Measurements from ENCODE around the gene CCND1.

CCND1 gene

DNA sequence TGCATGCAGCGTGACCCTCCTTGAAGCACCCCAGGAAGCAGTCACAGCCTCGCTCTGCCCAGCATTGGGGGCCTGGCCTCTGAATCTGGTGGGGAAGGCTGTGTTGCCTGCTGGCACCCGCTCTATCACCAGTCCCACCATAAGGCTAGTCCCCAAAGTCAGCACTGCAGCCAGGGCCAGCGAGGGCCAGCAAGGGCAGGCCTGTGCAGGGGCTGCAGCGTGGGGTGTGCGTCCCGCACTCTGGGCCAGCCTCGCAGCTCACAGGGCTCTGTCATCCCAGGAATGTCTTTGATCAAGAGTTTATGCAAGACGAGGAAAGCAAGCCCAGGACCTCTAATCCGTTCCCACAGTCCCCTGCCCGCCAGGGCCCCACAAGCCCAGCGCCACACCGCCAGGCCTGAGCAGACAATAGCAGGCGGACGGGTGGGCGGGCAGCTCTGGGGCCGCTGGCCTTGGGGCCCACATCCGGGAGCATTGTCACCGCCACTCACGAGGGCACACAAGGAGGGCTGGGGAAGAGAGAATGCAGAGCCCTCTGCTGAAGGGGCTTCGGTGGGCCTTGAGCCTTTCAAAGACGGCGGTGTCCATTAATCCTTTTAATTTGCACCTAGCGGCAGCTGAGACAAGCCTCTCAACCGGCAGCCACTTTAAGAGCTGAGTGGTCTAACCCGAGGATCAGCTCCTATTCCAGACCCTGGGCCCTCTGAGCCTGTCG lies 17.1 kb downstream of the CCND1 start:
- Histone ChIP-seq H3K27ac (ENCODE audit: low read depth, low read length) (no peak overlapping the region), H3K9me3 (ENCODE audit: control insufficient read depth in 5 of 5, low read length in 5 of 5) (no peaks in the 10 kb centered on the region), H3K4me1 (ENCODE audit: control insufficient read depth in 5 of 5, insufficient read depth in 5 of 5, low read length in 5 of 5) (peaks cover 2 to 27% (median 17%) of the 10 kb centered on the region in 5 donors), H3K27me3 (ENCODE audit: control insufficient read depth in 5 of 5, insufficient read depth in 4 of 5, low read length in 5 of 5) (peaks cover 0 to 2% (median 0%) of the 10 kb centered on the region in 5 donors), H3K4me3 (ENCODE audit: low read depth in 1 of 5, low read length in 5 of 5) (no peak overlapping the region), H3K9ac (ENCODE audit: low read length in 5 of 5) (no peak overlapping the region), H3K36me3 (ENCODE audit: control insufficient read depth in 5 of 5, insufficient read depth in 5 of 5, low read length in 5 of 5) (peaks cover 0 to 18% (median 14%) of the 10 kb centered on the region in 5 donors)

DNA sequence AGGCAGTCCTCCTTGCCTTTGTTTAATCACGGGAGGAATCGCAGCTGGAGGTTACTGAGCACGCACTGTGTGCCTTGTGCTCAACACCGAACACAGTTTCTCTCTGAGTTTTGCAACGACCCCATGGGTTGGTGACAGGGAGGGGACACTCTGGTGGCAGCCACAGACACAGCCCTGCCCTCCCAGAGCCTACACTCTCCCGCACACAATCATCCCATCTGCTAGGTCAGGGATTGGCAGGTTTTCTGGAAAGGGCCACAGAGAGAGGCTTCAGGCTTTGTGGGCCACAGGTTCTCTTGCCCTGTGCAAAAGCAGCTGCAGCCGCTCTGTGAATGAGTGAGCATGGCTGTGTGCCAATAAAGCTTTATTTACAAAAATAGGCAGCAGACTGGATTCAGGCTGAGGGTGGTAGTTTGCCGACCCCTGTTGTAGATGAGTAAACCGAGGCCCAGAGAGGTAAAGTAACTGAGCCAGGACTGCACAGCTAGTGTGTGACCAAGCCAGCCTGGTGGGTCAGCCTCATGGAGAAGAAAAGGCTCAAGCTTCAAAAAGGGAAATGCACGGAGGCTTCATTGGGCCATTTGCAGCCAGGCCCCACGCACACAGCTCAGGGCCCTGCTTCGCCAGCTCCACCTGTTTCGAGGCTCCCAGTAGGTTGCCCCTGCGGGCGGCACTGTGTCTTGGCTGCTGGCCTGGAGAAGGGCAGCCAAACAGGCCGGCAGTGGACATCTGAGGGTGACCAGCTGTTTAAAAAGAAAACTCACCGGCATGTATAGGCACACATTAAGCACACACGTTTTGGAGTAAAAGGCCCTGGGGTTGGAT lies 17.9 kb downstream of the CCND1 start:
- Histone ChIP-seq H3K9me3 (ENCODE audit: control insufficient read depth in 5 of 5, low read length in 5 of 5) (no peaks in the 10 kb centered on the region), H3K27ac (ENCODE audit: low read depth, low read length) (no peak overlapping the region), H3K9ac (ENCODE audit: low read length in 5 of 5) (no peak overlapping the region), H3K4me3 (ENCODE audit: low read depth in 1 of 5, low read length in 5 of 5) (no peak overlapping the region), H3K36me3 (ENCODE audit: control insufficient read depth in 5 of 5, insufficient read depth in 5 of 5, low read length in 5 of 5) (peaks cover 0 to 20% (median 15%) of the 10 kb centered on the region in 5 donors), H3K27me3 (ENCODE audit: control insufficient read depth in 5 of 5, insufficient read depth in 4 of 5, low read length in 5 of 5) (peaks cover 0 to 2% (median 0%) of the 10 kb centered on the region in 5 donors), H3K4me1 (ENCODE audit: control insufficient read depth in 5 of 5, insufficient read depth in 5 of 5, low read length in 5 of 5) (peaks cover 2 to 27% (median 17%) of the 10 kb centered on the region in 5 donors)

DNA sequence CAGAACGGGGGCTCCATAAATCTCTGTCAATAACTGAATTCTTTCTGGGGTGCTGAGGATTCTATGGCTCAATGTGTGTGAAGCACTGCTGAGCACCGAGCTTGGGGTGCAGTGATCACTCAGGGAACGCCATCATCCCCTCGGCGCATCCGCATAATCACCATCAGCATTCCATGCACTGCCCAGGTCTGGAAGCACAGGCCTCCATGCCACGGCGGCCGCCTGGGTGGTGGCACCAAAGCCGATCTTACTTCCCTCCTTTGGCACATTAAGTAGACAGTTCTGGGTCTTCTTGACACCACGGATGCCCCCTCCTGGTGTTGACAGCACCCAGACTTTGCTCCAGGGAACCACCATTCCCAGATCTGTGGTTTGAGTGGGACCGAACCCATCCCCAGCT lies 18.6 kb downstream of the CCND1 start:
- Histone ChIP-seq H3K9me3 (ENCODE audit: control insufficient read depth in 5 of 5, low read length in 5 of 5) (no peaks in the 10 kb centered on the region), H3K4me1 (ENCODE audit: control insufficient read depth in 5 of 5, insufficient read depth in 5 of 5, low read length in 5 of 5) (peaks cover 2 to 27% (median 17%) of the 10 kb centered on the region in 5 donors), H3K36me3 (ENCODE audit: control insufficient read depth in 5 of 5, insufficient read depth in 5 of 5, low read length in 5 of 5) (peaks cover 0 to 20% (median 17%) of the 10 kb centered on the region in 5 donors), H3K27ac (ENCODE audit: low read depth, low read length) (no peak overlapping the region), H3K4me3 (ENCODE audit: low read depth in 1 of 5, low read length in 5 of 5) (no peak overlapping the region), H3K27me3 (ENCODE audit: control insufficient read depth in 5 of 5, insufficient read depth in 4 of 5, low read length in 5 of 5) (peaks cover 0 to 2% (median 0%) of the 10 kb centered on the region in 5 donors), H3K9ac (ENCODE audit: low read length in 5 of 5) (no peak overlapping the region)

DNA sequence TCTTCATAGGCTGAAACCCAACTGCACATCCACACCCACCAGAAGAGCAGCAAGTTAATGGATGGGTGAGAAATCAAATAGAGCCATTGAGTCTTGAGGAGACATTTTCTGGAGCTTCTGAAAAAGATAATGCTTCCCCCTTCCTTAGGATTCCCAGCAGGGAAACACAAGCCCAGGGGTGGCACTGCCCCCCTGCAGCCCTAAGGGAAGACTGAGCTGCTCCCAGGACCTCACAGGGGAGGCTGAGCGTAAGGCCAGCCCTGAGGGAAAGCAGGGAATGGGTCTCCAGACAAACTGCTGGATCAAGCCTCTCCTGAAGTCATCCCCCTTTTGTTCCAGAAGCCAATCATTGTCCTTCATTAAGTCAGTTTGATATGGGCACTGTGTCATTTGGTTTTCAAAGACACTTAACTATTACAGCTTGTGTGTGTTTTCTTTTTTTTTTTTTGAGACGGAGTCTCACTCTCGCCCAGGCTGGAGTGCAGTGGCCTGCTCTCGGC lies 19.1 kb downstream of the CCND1 start:
- H3K27ac ChIP-seq (ENCODE audit: low read depth, low read length), result no peak overlapping the region
- H3K4me3 ChIP-seq (ENCODE audit: low read depth in 1 of 5, low read length in 5 of 5), result no peak overlapping the region
- H3K36me3 ChIP-seq (ENCODE audit: control insufficient read depth in 5 of 5, insufficient read depth in 5 of 5, low read length in 5 of 5), result peaks cover 0 to 25% (median 21%) of the 10 kb centered on the region in 5 donors
- peaks cover 0 to 2% (median 0%) of the 10 kb centered on the region in 5 donors for H3K27me3 ChIP-seq (ENCODE audit: control insufficient read depth in 5 of 5, insufficient read depth in 4 of 5, low read length in 5 of 5)
- H3K9ac ChIP-seq (ENCODE audit: low read length in 5 of 5), result no peak overlapping the region
- H3K4me1 ChIP-seq (ENCODE audit: control insufficient read depth in 5 of 5, insufficient read depth in 5 of 5, low read length in 5 of 5), result peaks cover 2 to 27% (median 17%) of the 10 kb centered on the region in 5 donors
- H3K9me3 ChIP-seq (ENCODE audit: control insufficient read depth in 5 of 5, low read length in 5 of 5), result no peaks in the 10 kb centered on the region

DNA sequence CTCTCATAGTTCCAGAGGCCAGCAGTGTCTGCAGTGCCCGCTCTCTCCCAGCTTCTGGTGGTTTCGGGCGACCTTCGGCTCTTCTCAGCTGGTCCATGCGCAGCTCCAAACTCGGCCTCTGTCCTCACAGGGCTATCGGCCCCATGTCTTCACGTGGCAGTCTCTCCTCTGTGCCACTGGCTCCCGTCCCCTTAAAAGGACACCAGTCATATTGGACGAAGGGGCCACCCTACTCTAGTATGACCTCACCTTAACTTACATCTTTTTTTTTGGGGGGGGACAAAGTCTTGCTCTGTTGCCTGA lies 20.4 kb downstream of the CCND1 start:
- peaks cover 0 to 2% (median 0%) of the 10 kb centered on the region in 5 donors for H3K27me3 ChIP-seq (ENCODE audit: control insufficient read depth in 5 of 5, insufficient read depth in 4 of 5, low read length in 5 of 5)
- no peaks in the 10 kb centered on the region for H3K9me3 ChIP-seq (ENCODE audit: control insufficient read depth in 5 of 5, low read length in 5 of 5)
- H3K9ac ChIP-seq (ENCODE audit: low read length in 5 of 5), result no peak overlapping the region
- H3K36me3 ChIP-seq (ENCODE audit: control insufficient read depth in 5 of 5, insufficient read depth in 5 of 5, low read length in 5 of 5), result peaks cover 0 to 34% (median 32%) of the 10 kb centered on the region in 5 donors
- no peak overlapping the region for H3K4me3 ChIP-seq (ENCODE audit: low read depth in 1 of 5, low read length in 5 of 5)
- peaks cover 2 to 27% (median 17%) of the 10 kb centered on the region in 5 donors for H3K4me1 ChIP-seq (ENCODE audit: control insufficient read depth in 5 of 5, insufficient read depth in 5 of 5, low read length in 5 of 5)
- H3K27ac ChIP-seq (ENCODE audit: low read depth, low read length), result no peak overlapping the region

DNA sequence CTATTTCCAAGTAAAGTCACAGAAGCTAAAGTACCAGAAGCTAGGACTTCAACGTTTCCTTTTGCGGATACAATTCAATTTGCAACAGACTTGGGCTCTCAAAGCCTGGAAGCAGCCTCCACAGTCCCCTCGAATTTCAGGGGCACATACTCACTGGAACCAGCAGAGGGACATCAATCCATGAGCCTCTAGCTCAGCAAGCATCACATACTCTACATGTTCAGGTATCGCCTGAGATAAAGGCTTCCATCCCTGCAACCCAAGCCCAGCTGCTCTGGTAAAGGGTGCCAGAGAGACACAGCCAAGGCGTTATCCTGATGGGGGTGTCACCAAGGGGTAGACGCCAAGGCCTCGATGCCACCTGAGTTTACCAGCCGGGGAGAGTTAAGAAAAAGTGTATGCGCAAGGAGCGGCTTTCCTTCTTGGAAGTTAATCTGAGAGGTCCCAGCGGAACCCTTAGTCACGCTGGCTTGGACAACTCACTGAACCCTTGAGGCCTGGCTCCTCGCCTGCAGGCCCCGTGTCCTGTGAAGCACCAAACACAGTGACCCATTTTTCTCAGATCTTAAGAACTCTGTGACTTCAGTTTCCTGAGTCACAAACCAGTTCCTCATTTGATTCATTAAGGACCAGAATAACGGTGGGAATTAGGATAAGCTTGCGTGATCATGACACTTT lies 21.2 kb downstream of the CCND1 start:
- Histone ChIP-seq H3K27ac (ENCODE audit: low read depth, low read length) (no peak overlapping the region), H3K4me3 (ENCODE audit: low read depth in 1 of 5, low read length in 5 of 5) (no peak overlapping the region), H3K36me3 (ENCODE audit: control insufficient read depth in 5 of 5, insufficient read depth in 5 of 5, low read length in 5 of 5) (peaks cover 0 to 41% (median 39%) of the 10 kb centered on the region in 5 donors), H3K27me3 (ENCODE audit: control insufficient read depth in 5 of 5, insufficient read depth in 4 of 5, low read length in 5 of 5) (no peaks in the 10 kb centered on the region), H3K9ac (ENCODE audit: low read length in 5 of 5) (peak overlapping the region in 1 of 5 donors; percentile 13), H3K4me1 (ENCODE audit: control insufficient read depth in 5 of 5, insufficient read depth in 5 of 5, low read length in 5 of 5) (peaks cover 2 to 27% (median 17%) of the 10 kb centered on the region in 5 donors), H3K9me3 (ENCODE audit: control insufficient read depth in 5 of 5, low read length in 5 of 5) (no peaks in the 10 kb centered on the region)

DNA sequence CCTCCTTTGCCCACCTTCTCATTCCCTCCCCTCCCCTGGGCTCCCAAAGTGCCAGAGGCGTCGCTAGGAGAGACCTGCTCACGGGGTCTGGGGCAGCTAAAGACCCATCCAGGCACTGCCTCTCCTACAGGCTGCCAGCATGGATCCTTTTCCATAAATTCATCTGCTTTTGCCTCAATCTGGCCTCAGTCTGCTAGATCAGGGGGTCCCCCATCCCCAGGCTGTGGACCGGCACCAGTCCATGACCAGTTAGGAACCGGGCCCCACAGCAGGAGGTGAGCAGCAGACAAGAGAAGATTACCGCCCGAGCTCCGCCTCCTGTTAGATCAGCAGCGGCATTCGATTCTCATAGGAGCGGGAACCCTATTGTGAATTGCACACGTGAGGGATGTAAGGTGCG lies 21.9 kb downstream of the CCND1 start:
- Histone ChIP-seq H3K9ac (ENCODE audit: low read length in 5 of 5) (no peak overlapping the region), H3K4me3 (ENCODE audit: low read depth in 1 of 5, low read length in 5 of 5) (no peak overlapping the region), H3K9me3 (ENCODE audit: control insufficient read depth in 5 of 5, low read length in 5 of 5) (no peaks in the 10 kb centered on the region), H3K36me3 (ENCODE audit: control insufficient read depth in 5 of 5, insufficient read depth in 5 of 5, low read length in 5 of 5) (peaks cover 0 to 47% (median 42%) of the 10 kb centered on the region in 5 donors), H3K27me3 (ENCODE audit: control insufficient read depth in 5 of 5, insufficient read depth in 4 of 5, low read length in 5 of 5) (no peaks in the 10 kb centered on the region), H3K27ac (ENCODE audit: low read depth, low read length) (no peak overlapping the region), H3K4me1 (ENCODE audit: control insufficient read depth in 5 of 5, insufficient read depth in 5 of 5, low read length in 5 of 5) (peaks cover 2 to 26% (median 15%) of the 10 kb centered on the region in 5 donors)

DNA sequence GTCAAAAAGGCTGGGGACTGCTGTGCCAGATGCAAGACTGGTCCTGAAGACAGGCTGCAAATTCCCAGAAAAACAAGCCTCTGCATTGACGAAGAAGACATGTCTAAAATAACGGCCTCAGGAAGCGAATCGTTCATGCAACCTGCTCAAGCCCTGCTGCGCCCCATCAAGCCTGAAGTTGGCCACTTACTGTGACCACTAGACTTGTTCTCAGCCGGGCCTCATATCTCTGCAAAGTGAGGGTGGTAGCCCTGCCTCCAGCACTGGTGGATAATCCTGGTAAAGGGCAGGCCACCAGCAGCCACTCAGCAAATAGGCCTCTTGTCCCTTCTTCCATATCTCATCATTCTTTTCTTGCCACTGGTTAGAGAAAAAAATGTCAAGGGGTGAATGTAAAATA lies 22.4 kb downstream of the CCND1 start:
- Histone ChIP-seq H3K27ac (ENCODE audit: low read depth, low read length) (no peak overlapping the region), H3K9ac (ENCODE audit: low read length in 5 of 5) (no peak overlapping the region), H3K9me3 (ENCODE audit: control insufficient read depth in 5 of 5, low read length in 5 of 5) (no peaks in the 10 kb centered on the region), H3K27me3 (ENCODE audit: control insufficient read depth in 5 of 5, insufficient read depth in 4 of 5, low read length in 5 of 5) (no peaks in the 10 kb centered on the region), H3K4me1 (ENCODE audit: control insufficient read depth in 5 of 5, insufficient read depth in 5 of 5, low read length in 5 of 5) (peaks cover 2 to 25% (median 20%) of the 10 kb centered on the region in 5 donors), H3K4me3 (ENCODE audit: low read depth in 1 of 5, low read length in 5 of 5) (no peak overlapping the region), H3K36me3 (ENCODE audit: control insufficient read depth in 5 of 5, insufficient read depth in 5 of 5, low read length in 5 of 5) (peaks cover 0 to 52% (median 43%) of the 10 kb centered on the region in 5 donors)

DNA sequence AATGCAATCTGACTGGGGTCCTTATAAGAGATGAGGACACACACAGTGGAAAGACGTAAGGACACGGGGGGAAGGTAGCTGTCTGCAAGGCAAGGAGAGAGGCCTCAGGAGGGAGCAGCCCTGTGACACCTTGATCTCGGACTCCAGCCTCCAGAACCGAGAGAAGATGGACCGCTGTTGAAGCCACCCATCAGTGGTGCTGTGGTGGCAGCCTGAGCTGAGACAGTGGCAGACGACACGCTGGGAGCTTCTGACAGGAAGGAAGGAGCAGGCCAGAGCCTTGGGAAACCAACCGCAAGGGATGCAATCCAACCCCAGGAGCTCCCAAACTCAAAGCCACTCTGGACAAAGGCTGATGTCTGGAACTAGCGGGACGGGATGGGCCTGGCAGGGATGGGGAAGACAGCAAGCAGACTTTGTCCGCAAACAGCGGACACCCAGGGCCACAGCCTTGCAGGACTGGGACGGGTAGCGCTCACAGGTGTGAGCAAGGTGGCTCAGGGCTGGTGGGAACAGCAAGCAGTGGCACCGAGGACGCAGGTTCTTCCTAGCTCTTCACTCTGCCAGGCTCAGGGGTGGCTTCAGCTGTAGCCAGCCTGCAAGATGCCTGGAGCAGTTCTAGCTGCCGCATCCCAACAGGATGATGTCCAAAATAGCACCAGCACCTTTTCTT lies 23.3 kb downstream of the CCND1 start:
- Histone ChIP-seq H3K27ac (ENCODE audit: low read depth, low read length) (no peak overlapping the region), H3K27me3 (ENCODE audit: control insufficient read depth in 5 of 5, insufficient read depth in 4 of 5, low read length in 5 of 5) (no peaks in the 10 kb centered on the region), H3K36me3 (ENCODE audit: control insufficient read depth in 5 of 5, insufficient read depth in 5 of 5, low read length in 5 of 5) (peaks cover 0 to 56% (median 47%) of the 10 kb centered on the region in 5 donors), H3K9ac (ENCODE audit: low read length in 5 of 5) (no peak overlapping the region), H3K4me3 (ENCODE audit: low read depth in 1 of 5, low read length in 5 of 5) (no peak overlapping the region), H3K9me3 (ENCODE audit: control insufficient read depth in 5 of 5, low read length in 5 of 5) (no peaks in the 10 kb centered on the region), H3K4me1 (ENCODE audit: control insufficient read depth in 5 of 5, insufficient read depth in 5 of 5, low read length in 5 of 5) (peaks cover 2 to 20% (median 19%) of the 10 kb centered on the region in 5 donors)

Data from subcutaneous abdominal adipose tissue (tissue), 5 donors.